GM23248 (cell line): Measurements from ENCODE around the gene AKT3. TPM values are rescaled to one million over a fixed set of nuclear protein-coding genes. Genes with fewer than 3 reads are reported as not detected.
A peak's percentile ranks its signal among the peaks of the same experiment; 100 is the strongest.

Source experiments
- DNase-seq: peaks from one replicate; pipeline ENCODE4 v3.0.0-alpha.2; 2015
- H2AFZ ChIP-seq: fragments of 200-600 bp; sonication (generic); 2 replicates; pipeline ENCODE4 v1.6.1; 2016; ENCODE audit warnings: antibody characterized with exemption
- H3F3A ChIP-seq: fragments of 200-600 bp; sonication (generic); 2 replicates; pipeline ENCODE4 v1.6.1; 2016; ENCODE audit warnings: mild to moderate bottlenecking, antibody characterized with exemption, mixed run types; ENCODE audit not compliant: insufficient read depth
- H3K27ac ChIP-seq: fragments of 200-600 bp; sonication (generic); 2 replicates; pipeline ENCODE4 v1.5.1; 2016; ENCODE audit warnings: mild to moderate bottlenecking
- H3K27me3 ChIP-seq: fragments of 200-600 bp; sonication (generic); replicated peaks from 2 replicates; pipeline ENCODE4 v1.6.1; 2016; ENCODE audit warnings: mild to moderate bottlenecking; ENCODE audit not compliant: insufficient read depth
- H3K36me3 ChIP-seq: fragments of 200-600 bp; sonication (generic); 2 replicates; pipeline ENCODE4 v1.6.1; 2016; ENCODE audit warnings: low read depth, mild to moderate bottlenecking
- H3K4me1 ChIP-seq: fragments of 200-600 bp; sonication (generic); 2 replicates; pipeline ENCODE4 v1.6.1; 2016; ENCODE audit warnings: mild to moderate bottlenecking; ENCODE audit not compliant: insufficient read depth
- H3K4me2 ChIP-seq: fragments of 200-600 bp; sonication (generic); one replicate; pipeline ENCODE4 v1.6.1; 2016; ENCODE audit warnings: mild to moderate bottlenecking; ENCODE audit not compliant: unreplicated experiment
- H3K4me3 ChIP-seq: fragments of 200-600 bp; sonication (generic); 2 replicates; pipeline ENCODE4 v1.5.1; 2016; ENCODE audit warnings: mild to moderate bottlenecking
- H3K79me2 ChIP-seq: fragments of 200-600 bp; sonication (generic); 2 replicates; pipeline ENCODE4 v1.6.1; 2016; ENCODE audit warnings: mild to moderate bottlenecking; ENCODE audit not compliant: insufficient read depth
- H3K9ac ChIP-seq: fragments of 200-600 bp; sonication (generic); 2 replicates; pipeline ENCODE4 v1.6.1; 2016; ENCODE audit warnings: mild to moderate bottlenecking
- H3K9me2 ChIP-seq: fragments of 200-600 bp; sonication (generic); 2 replicates; pipeline ENCODE4 v1.6.1; 2016; ENCODE audit warnings: mixed run types, mild to moderate bottlenecking, moderate library complexity; ENCODE audit not compliant: insufficient read depth
- H3K9me3 ChIP-seq: fragments of 200-600 bp; sonication (generic); one replicate; pipeline ENCODE4 v1.6.1; 2017; ENCODE audit warnings: low read depth
- H4K20me1 ChIP-seq: fragments of 200-600 bp; sonication (generic); 2 replicates; pipeline ENCODE4 v1.6.0; 2016; ENCODE audit not compliant: insufficient read depth
- EZH2 ChIP-seq: fragments of 200-600 bp; sonication (generic); IDR thresholded peaks from 2 replicates; pipeline ENCODE4 v1.6.1; 2018; ENCODE audit warnings: antibody characterized with exemption, mild to moderate bottlenecking; ENCODE audit not compliant: insufficient read depth, poor library complexity, severe bottlenecking
- EZH2phosphoT487 ChIP-seq: fragments of 200-600 bp; sonication (generic); IDR thresholded peaks from 2 replicates; pipeline ENCODE4 v1.6.1; 2018; ENCODE audit warnings: antibody characterized with exemption, moderate library complexity, mild to moderate bottlenecking, low read depth; ENCODE audit not compliant: insufficient read depth
- WGBS, 2 experiments: methylation state at CpG; one replicate each; pipeline ENCODE4 v1.1.6; 2015 to 2017; ENCODE audit warnings: low lambda C conversion rate in 2 of 2, low coverage in 1 of 2; ENCODE audit errors: missing lambda C conversion rate in 2 of 2; 5-methylcytosine and 5-hydroxymethylcytosine counted together
- in situ Hi-C: fragments of 300-500 bp; cut with MboI; formaldehyde crosslinking; loops from 2 replicates; pipeline ENCODE4 v1.15.0; 2020
- polyA plus RNA-seq: library from polyadenylated mRNA; unstranded; fragments of >200 nt; fragmentation: Nextera tagmentation; extraction: Ambion mirVana; gene quantifications from 2 replicates; pipeline ENCODE4 v1.2.1, GENCODE V29; 2016
- total RNA-seq: library from RNA; depleted of rRNA; stranded (reverse); fragments of >200 nt; shearing (Covaris generic); gene quantifications from 2 replicates; pipeline ENCODE4 v1.2.3, GENCODE V29; 2014

Gene AKT3
- total and polyA plus RNA-seq, 2 experiments from 2014 or later: 9.1 to 31.2 TPM

GRCh38 chr1:243543501-243543900 lies 306.5 kb downstream of the AKT3 start:
- H3K4me3 ChIP-seq: no peak overlapping the region
- 96 to 97% methylated on average over 2 of the region's 2 CpGs for WGBS, 2 experiments
- peaks cover 14% of the 10 kb centered on the region for H3K4me1 ChIP-seq

GRCh38 chr1:243542739-243543415 lies 307.2 kb downstream of the AKT3 start:
- WGBS, 2 experiments: 77 to 78% methylated on average over 7 of the region's 7 CpGs
- Histone ChIP-seq H3K9ac (no peak overlapping the region), H3K4me2 (no peak overlapping the region), H3K4me1 (0 out of 2 replicates have a peak, but pooled peaks cover 13% of the 10 kb centered on the region), H3K79me2 (no peaks in the 10 kb centered on the region), H3F3A (0 out of 2 replicates have a peak, but pooled peaks cover 7% of the 10 kb centered on the region), H3K9me2 (no peaks in the 10 kb centered on the region), H4K20me1 (no peaks in the 10 kb centered on the region), H2AFZ (no peak overlapping the region), H3K27me3 (no peaks in the 10 kb centered on the region), H3K36me3 (peaks cover 25% of the 10 kb centered on the region; the same call in 1 of the 2 replicates), H3K4me3 (no peak overlapping the region), H3K27ac (no peak overlapping the region), H3K9me3 (no peaks in the 10 kb centered on the region)
- DNase-seq: no peak
- no peak for TF ChIP-seq EZH2
- no peak for TF ChIP-seq EZH2phosphoT487
- in situ Hi-C loops: no loop called here

More at GRCh38 chr1:243543501-243543900, 306.5 kb downstream of the AKT3 start:
- in situ Hi-C loops: no loop called here
- no peaks in the 10 kb centered on the region for H3K9me2 ChIP-seq
- TF ChIP-seq EZH2 (no peak), EZH2phosphoT487 (no peak)
- H4K20me1 ChIP-seq: no peaks in the 10 kb centered on the region
- H3K27ac ChIP-seq: no peak overlapping the region
- H3K27me3 ChIP-seq: no peaks in the 10 kb centered on the region
- no peaks in the 10 kb centered on the region for H3K79me2 ChIP-seq
- 0 out of 2 replicates have a peak, but pooled peaks cover 7% of the 10 kb centered on the region for H3F3A ChIP-seq
- H3K9me3 ChIP-seq: no peaks in the 10 kb centered on the region
- H3K9ac ChIP-seq: no peak overlapping the region
- H2AFZ ChIP-seq: no peak overlapping the region
- DNase-seq: no peak
- H3K4me2 ChIP-seq: no peak overlapping the region
- H3K36me3 ChIP-seq: peaks cover 22% of the 10 kb centered on the region; the same call in 1 of the 2 replicates

GRCh38 chr1:243539636-243540035 lies 310.4 kb downstream of the AKT3 start:
- H4K20me1 ChIP-seq: no peaks in the 10 kb centered on the region
- TF ChIP-seq EZH2: no peak
- no peak for TF ChIP-seq EZH2phosphoT487
- in situ Hi-C loops: no loop called here
- no peaks in the 10 kb centered on the region for H3K27me3 ChIP-seq
- peak; percentile 31 for DNase-seq
- no peaks in the 10 kb centered on the region for H3K79me2 ChIP-seq
- 0 out of 2 replicates have a peak, but pooled peaks cover 13% of the 10 kb centered on the region for H3K4me1 ChIP-seq
- H3K9me2 ChIP-seq: 0 out of 2 replicates have a peak, but pooled peaks cover 3% of the 10 kb centered on the region
- no peak overlapping the region for H3K9ac ChIP-seq
- H3K4me3 ChIP-seq: no peak overlapping the region
- H2AFZ ChIP-seq: no peak overlapping the region
- peaks cover 13% of the 10 kb centered on the region; the same call in 1 of the 2 replicates for H3K36me3 ChIP-seq
- H3K27ac ChIP-seq: no peak overlapping the region
- H3K4me2 ChIP-seq: no peak overlapping the region
- H3K9me3 ChIP-seq: no peaks in the 10 kb centered on the region
- H3F3A ChIP-seq: 0 out of 2 replicates have a peak, but pooled peaks cover 7% of the 10 kb centered on the region

- H3K27ac ChIP-seq: no peak overlapping the region
- H3K4me1 ChIP-seq: 0 out of 2 replicates have a peak, but pooled peaks cover 6% of the 10 kb centered on the region
- no peaks in the 10 kb centered on the region for H3K79me2 ChIP-seq
- TF ChIP-seq EZH2phosphoT487: no peak
- TF ChIP-seq EZH2: no peak
- in situ Hi-C loops: no loop called here
- H3K9me3 ChIP-seq: no peaks in the 10 kb centered on the region
- 0 out of 2 replicates have a peak, but pooled peaks cover 4% of the 10 kb centered on the region for H3F3A ChIP-seq
- H3K4me3 ChIP-seq: no peak overlapping the region
- 100% methylated on average over 1 of the region's 1 CpG for WGBS, 2 experiments
- H2AFZ ChIP-seq: no peak overlapping the region
- H3K4me2 ChIP-seq: no peak overlapping the region
- DNase-seq: no peak
- H3K36me3 ChIP-seq: 0 out of 2 replicates have a peak, but pooled peaks cover 4% of the 10 kb centered on the region
- H4K20me1 ChIP-seq: no peaks in the 10 kb centered on the region
- H3K9ac ChIP-seq: no peak overlapping the region
- 0 out of 2 replicates have a peak, but pooled peaks cover 3% of the 10 kb centered on the region for H3K9me2 ChIP-seq
- no peaks in the 10 kb centered on the region for H3K27me3 ChIP-seq
Observed at GRCh38 chr1:243535014-243535413, 315.0 kb downstream of the AKT3 start.
